Mesendoderm (in vitro differentiated cells): ENCODE results near the gene STPG4.

ENCODE experiments used
- DNase-seq: peaks from one replicate; pipeline ENCODE4 v3.0.0; 2013
- H2AK5ac ChIP-seq: 2 replicates; pipeline ENCODE4 v1.6.1; 2013; ENCODE audit warnings: low read length, inconsistent platforms
- H2BK120ac ChIP-seq: 2 replicates; pipeline ENCODE4 v1.6.1; 2013; ENCODE audit warnings: low read depth, mild to moderate bottlenecking, low read length, moderate library complexity, mixed read lengths
- H2BK15ac ChIP-seq: replicated peaks from 2 replicates; pipeline ENCODE4 v1.6.1; 2013; ENCODE audit warnings: low read depth, mild to moderate bottlenecking, moderate library complexity
- H2BK5ac ChIP-seq: 2 replicates; pipeline ENCODE4 v1.6.1; 2013; ENCODE audit warnings: low read length, inconsistent platforms
- H3K18ac ChIP-seq: 2 replicates; pipeline ENCODE4 v1.6.1; 2013; ENCODE audit warnings: mild to moderate bottlenecking, low read length, mixed read lengths
- H3K23ac ChIP-seq: one replicate; pipeline ENCODE4 v1.6.1; 2013; ENCODE audit warnings: low read length
- H3K27ac ChIP-seq: 2 replicates; pipeline ENCODE4 v1.5.1; 2013; ENCODE audit warnings: low read depth, mild to moderate bottlenecking, inconsistent platforms, low read length, moderate library complexity
- H3K27me3 ChIP-seq: 2 replicates; pipeline ENCODE4 v1.6.1; 2013; ENCODE audit warnings: low read length, control low read depth, mild to moderate bottlenecking, inconsistent platforms; ENCODE audit not compliant: insufficient read depth, poor library complexity
- H3K36me3 ChIP-seq: 2 replicates; pipeline ENCODE4 v1.6.1; 2013; ENCODE audit warnings: low read length, inconsistent platforms; ENCODE audit not compliant: control insufficient read depth, insufficient read depth
- H3K4ac ChIP-seq: one replicate; pipeline ENCODE4 v1.6.1; 2013; ENCODE audit warnings: low read depth, mild to moderate bottlenecking, low read length, moderate library complexity
- H3K4me1 ChIP-seq: 2 replicates; pipeline ENCODE4 v1.6.1; 2013; ENCODE audit warnings: low read depth, low read length, inconsistent platforms; ENCODE audit not compliant: control insufficient read depth
- H3K4me2 ChIP-seq: 2 replicates; pipeline ENCODE4 v1.6.1; 2013; ENCODE audit warnings: low read length
- H3K4me3 ChIP-seq: 2 replicates; pipeline ENCODE4 v1.5.1; 2013; ENCODE audit warnings: mild to moderate bottlenecking, low read length
- H3K56ac ChIP-seq: one replicate; pipeline ENCODE4 v1.6.1; 2013; ENCODE audit warnings: low read length
- H3K79me1 ChIP-seq: 2 replicates; pipeline ENCODE4 v1.6.1; 2013; ENCODE audit warnings: low read length, inconsistent platforms
- H3K79me2 ChIP-seq: 2 replicates; pipeline ENCODE4 v1.6.1; 2013; ENCODE audit warnings: mild to moderate bottlenecking, low read length; ENCODE audit not compliant: control insufficient read depth, insufficient read depth
- H3K9ac ChIP-seq: 2 replicates; pipeline ENCODE4 v1.6.1; 2013; ENCODE audit warnings: low read length, inconsistent platforms
- H4K5ac ChIP-seq: one replicate; pipeline ENCODE4 v1.6.1; 2013; ENCODE audit warnings: low read length
- H4K8ac ChIP-seq: one replicate; pipeline ENCODE4 v1.6.1; 2013; ENCODE audit warnings: low read depth, mild to moderate bottlenecking, control low read depth, low read length, moderate library complexity
- WGBS: extraction: QIAGEN DNeasy Blood & Tissue Kit; methylation state at CpG from one replicate; pipeline ENCODE4 v1.1.7; 2013; ENCODE audit warnings: low lambda C conversion rate, missing lambda C conversion rate; ENCODE audit not compliant: insufficient coverage; ENCODE audit errors: extremely low coverage; 5-methylcytosine and 5-hydroxymethylcytosine counted together

The STPG4 gene

GRCh38 chr2:47098953-47099352 lies 56.2 kb downstream of the STPG4 start:
- DNase-seq: no peak
- no peak overlapping the region for H3K4me3 ChIP-seq
- no peaks in the 10 kb centered on the region for H3K79me2 ChIP-seq
- H4K5ac ChIP-seq: no peak overlapping the region
- no peak overlapping the region for H2BK15ac ChIP-seq
- WGBS: no CpG with 5 or more reads among the region's 4 CpGs
- H3K23ac ChIP-seq: peak overlapping the region; percentile 45
- H2BK120ac ChIP-seq: no peak overlapping the region
- no peak overlapping the region for H3K56ac ChIP-seq
- no peak overlapping the region for H2AK5ac ChIP-seq
- no peak overlapping the region for H4K8ac ChIP-seq
- no peak overlapping the region for H3K4me2 ChIP-seq
- H3K18ac ChIP-seq: no peak overlapping the region
- H3K27ac ChIP-seq: no peak overlapping the region
- H3K27me3 ChIP-seq: no peaks in the 10 kb centered on the region
- no peaks in the 10 kb centered on the region for H3K36me3 ChIP-seq
- H3K9ac ChIP-seq: no peak overlapping the region
- no peaks in the 10 kb centered on the region for H3K4me1 ChIP-seq
- H3K4ac ChIP-seq: no peak overlapping the region
- no peaks in the 10 kb centered on the region for H3K79me1 ChIP-seq
- H2BK5ac ChIP-seq: no peak overlapping the region

DNA sequence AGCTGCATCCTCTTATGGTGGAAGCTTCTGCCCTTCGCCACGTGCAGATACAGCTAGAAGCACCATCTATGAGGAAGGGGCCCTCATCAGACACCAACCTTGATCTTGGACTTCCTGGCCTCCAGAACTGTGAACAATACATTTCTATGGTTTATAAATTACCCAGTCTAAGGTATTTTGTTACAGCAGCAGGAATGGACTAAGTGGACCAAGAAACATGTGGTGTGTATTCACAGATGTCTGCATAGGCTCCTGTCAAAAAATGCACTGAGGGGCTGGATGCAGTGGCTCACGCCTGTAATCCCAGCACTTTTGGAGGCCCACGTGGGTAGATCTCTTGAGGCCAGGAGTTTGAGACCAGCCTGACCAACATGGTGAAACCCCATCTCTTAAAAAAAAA lies 57.5 kb downstream of the STPG4 start:
- no peak overlapping the region for H2BK15ac ChIP-seq
- no peak for DNase-seq
- H4K5ac ChIP-seq: no peak overlapping the region
- no peaks in the 10 kb centered on the region for H3K27me3 ChIP-seq
- no peak overlapping the region for H3K4me3 ChIP-seq
- no peak overlapping the region for H4K8ac ChIP-seq
- H3K36me3 ChIP-seq: no peaks in the 10 kb centered on the region
- H3K79me2 ChIP-seq: no peaks in the 10 kb centered on the region
- no peak overlapping the region for H3K23ac ChIP-seq
- no peak overlapping the region for H3K4me2 ChIP-seq
- no peak overlapping the region for H3K27ac ChIP-seq
- no peak overlapping the region for H3K9ac ChIP-seq
- no peak overlapping the region for H2BK5ac ChIP-seq
- no peaks in the 10 kb centered on the region for H3K4me1 ChIP-seq
- H3K4ac ChIP-seq: no peak overlapping the region
- H2AK5ac ChIP-seq: no peak overlapping the region
- no CpG with 5 or more reads among the region's 4 CpGs for WGBS
- H2BK120ac ChIP-seq: no peak overlapping the region
- H3K18ac ChIP-seq: no peak overlapping the region
- no peak overlapping the region for H3K56ac ChIP-seq
- H3K79me1 ChIP-seq: no peaks in the 10 kb centered on the region

DNA sequence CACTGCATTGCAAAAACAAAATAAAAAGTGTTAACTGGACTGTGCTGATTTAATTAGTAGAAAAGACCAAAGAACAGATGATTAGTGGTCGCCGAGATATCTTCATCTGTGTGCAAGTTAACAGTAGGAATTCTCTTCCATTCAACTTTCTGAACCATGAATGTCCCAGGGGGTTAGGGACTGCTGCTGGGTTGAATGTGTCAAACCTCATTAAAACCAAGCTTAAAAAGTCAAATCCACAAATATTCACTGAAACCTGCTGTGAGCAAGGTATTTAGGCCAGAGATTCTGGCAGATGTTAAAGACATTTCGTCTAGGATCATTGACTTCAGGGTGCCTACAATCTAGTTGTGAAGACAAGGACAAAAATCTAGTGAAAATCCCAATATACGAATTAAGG lies 58.7 kb downstream of the STPG4 start:
- H3K9ac ChIP-seq: no peak overlapping the region
- no peak overlapping the region for H4K5ac ChIP-seq
- H3K36me3 ChIP-seq: no peaks in the 10 kb centered on the region
- H3K27me3 ChIP-seq: no peaks in the 10 kb centered on the region
- H4K8ac ChIP-seq: no peak overlapping the region
- no CpG with 5 or more reads among the region's 4 CpGs for WGBS
- H3K4me2 ChIP-seq: no peak overlapping the region
- H3K56ac ChIP-seq: no peak overlapping the region
- no peak overlapping the region for H2BK120ac ChIP-seq
- H3K4me1 ChIP-seq: no peaks in the 10 kb centered on the region
- H3K27ac ChIP-seq: no peak overlapping the region
- H3K79me1 ChIP-seq: no peaks in the 10 kb centered on the region
- no peak overlapping the region for H3K4me3 ChIP-seq
- H3K79me2 ChIP-seq: no peaks in the 10 kb centered on the region
- no peak overlapping the region for H3K18ac ChIP-seq
- no peak overlapping the region for H2AK5ac ChIP-seq
- H3K4ac ChIP-seq: no peak overlapping the region
- H2BK5ac ChIP-seq: no peak overlapping the region
- H3K23ac ChIP-seq: no peak overlapping the region
- no peak overlapping the region for H2BK15ac ChIP-seq
- DNase-seq: peak; percentile 50

- Histone ChIP-seq H2BK5ac (no peak overlapping the region), H3K27ac (no peak overlapping the region), H3K56ac (no peak overlapping the region), H3K79me1 (no peaks in the 10 kb centered on the region), H2BK15ac (no peak overlapping the region), H3K36me3 (no peaks in the 10 kb centered on the region), H4K8ac (no peak overlapping the region), H4K5ac (no peak overlapping the region), H3K18ac (no peak overlapping the region), H3K23ac (no peak overlapping the region), H3K4me1 (no peaks in the 10 kb centered on the region), H3K4ac (no peak overlapping the region), H3K79me2 (no peaks in the 10 kb centered on the region), H2AK5ac (no peak overlapping the region), H3K4me3 (no peak overlapping the region), H2BK120ac (no peak overlapping the region), H3K4me2 (no peak overlapping the region), H3K27me3 (no peaks in the 10 kb centered on the region), H3K9ac (no peak overlapping the region)
- WGBS: no CpG with 5 or more reads among the region's 5 CpGs
- no peak for DNase-seq
Observed at GRCh38 chr2:47095349-47096020, 59.6 kb downstream of the STPG4 start.

DNA sequence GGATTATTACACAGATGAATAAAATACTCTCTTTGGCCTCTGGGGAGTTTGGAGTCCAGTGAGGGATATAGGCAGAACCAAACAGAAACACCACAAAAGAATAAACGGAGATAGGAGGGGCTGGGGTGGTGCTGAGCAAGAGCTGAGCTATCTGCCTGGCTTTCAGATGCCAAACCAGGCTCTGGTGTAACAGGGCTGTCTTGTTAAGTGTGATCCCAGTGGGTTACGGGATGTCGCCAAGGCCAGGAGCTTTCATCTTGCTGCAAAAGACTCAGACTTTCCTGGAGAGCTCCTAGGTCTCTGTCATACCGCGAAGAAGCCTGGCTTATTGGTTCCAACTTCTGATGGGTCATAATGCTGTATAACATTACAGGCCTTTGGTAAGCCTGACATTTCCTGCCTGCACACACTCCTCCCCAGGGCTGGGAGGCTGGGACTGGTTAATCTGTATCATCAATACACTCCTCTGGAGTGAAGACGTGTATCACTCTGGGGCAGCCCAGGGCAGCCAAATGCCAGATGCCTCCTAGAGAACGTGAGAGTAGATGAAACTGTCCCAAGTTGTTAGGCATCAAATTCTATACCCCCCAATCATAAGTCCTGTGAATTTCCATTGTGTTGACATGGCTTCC lies 60.5 kb downstream of the STPG4 start:
- Histone ChIP-seq H2BK120ac (no peak overlapping the region), H2AK5ac (no peak overlapping the region), H3K27ac (no peak overlapping the region), H3K9ac (no peak overlapping the region), H3K18ac (no peak overlapping the region), H2BK15ac (no peak overlapping the region), H3K79me1 (no peaks in the 10 kb centered on the region), H3K79me2 (no peaks in the 10 kb centered on the region), H3K23ac (no peak overlapping the region), H3K4me3 (no peak overlapping the region), H2BK5ac (no peak overlapping the region), H4K5ac (no peak overlapping the region), H3K4ac (no peak overlapping the region), H3K27me3 (no peaks in the 10 kb centered on the region), H3K56ac (no peak overlapping the region), H4K8ac (no peak overlapping the region), H3K36me3 (no peaks in the 10 kb centered on the region), H3K4me2 (no peak overlapping the region), H3K4me1 (no peaks in the 10 kb centered on the region)
- no peak for DNase-seq
- no CpG with 5 or more reads among the region's 7 CpGs for WGBS

DNA sequence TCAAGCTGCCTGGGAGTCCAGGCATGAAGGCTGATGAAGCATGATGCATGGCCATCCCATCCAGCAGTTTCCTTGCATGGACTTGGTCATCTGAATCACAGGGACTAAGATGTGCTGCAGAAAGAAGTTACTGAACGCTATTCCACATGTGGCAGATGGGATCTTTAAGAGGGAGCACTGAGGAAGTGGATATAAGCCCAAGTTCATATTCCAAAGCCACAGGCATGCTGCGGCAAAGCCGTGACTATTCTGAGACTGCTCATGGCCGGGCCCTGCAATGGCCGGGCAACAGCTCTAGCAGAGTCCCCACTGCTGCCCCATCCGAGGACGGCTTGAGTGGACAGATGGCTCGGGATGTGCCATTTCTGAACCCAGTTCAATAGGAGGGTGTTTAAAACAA lies 61.5 kb downstream of the STPG4 start:
- Histone ChIP-seq H3K4me2 (no peak overlapping the region), H2AK5ac (no peak overlapping the region), H2BK15ac (no peak overlapping the region), H3K79me1 (no peaks in the 10 kb centered on the region), H3K18ac (no peak overlapping the region), H3K79me2 (no peaks in the 10 kb centered on the region), H3K4ac (no peak overlapping the region), H3K4me1 (peaks cover 8% of the 10 kb centered on the region), H3K27me3 (no peaks in the 10 kb centered on the region), H3K36me3 (no peaks in the 10 kb centered on the region), H3K4me3 (no peak overlapping the region), H4K8ac (no peak overlapping the region), H3K56ac (no peak overlapping the region), H2BK5ac (no peak overlapping the region), H2BK120ac (no peak overlapping the region), H4K5ac (no peak overlapping the region), H3K23ac (no peak overlapping the region), H3K27ac (no peak overlapping the region), H3K9ac (no peak overlapping the region)
- WGBS: no CpG with 5 or more reads among the region's 8 CpGs
- no peak for DNase-seq
